Inflammatory macrophage treated with lipopolysaccharide for 1 hour (primary cell): ENCODE results near the gene CERS6.
A peak's percentile ranks its signal among the peaks of the same experiment; 100 is the strongest.

ENCODE experiments used
- DNase-seq, 2 donors: peaks; one replicate each; pipeline ENCODE4 v3.0.0-alpha.2; 2020 to 2022

The CERS6 gene

DNA sequence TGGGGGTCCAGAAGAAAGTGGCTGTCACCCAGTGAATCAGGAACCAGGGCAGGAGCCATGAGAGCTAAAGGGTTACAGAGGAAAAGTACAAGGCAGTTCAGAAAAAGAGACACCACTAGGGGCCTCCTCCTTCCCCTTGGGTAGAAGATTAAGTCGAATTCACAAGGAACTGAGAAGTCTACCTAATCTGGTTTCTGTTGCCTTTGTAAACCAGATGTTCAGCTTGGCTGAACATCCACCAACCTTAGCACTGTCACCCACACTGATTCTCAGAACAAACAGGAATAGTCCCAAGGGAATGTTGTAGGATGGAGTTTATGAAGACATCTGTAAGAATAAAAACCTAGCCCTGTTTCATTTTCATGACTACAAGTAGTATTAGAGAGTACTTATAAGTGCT, 256.0 kb downstream of the CERS6 start:
- no peak for DNase-seq

DNA sequence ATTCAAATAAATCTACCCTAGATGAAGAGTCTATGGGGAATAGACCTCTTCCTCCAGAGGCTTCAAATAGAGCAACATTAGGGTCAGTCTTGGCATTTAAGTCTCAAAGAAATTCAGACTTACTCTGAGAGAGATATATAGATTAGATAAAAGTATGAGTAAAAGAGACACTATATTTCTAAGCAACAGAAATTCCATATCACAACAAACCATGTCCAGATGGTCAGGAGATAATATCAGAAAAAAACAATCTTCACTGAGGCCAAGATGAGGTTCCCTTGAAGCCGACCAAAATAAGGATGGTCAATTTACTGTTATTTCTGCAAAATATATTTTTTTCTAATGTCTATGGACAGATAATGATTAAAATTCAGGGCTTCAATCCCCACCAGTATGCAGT, 257.3 kb downstream of the CERS6 start:
- DNase-seq: no peak

DNA sequence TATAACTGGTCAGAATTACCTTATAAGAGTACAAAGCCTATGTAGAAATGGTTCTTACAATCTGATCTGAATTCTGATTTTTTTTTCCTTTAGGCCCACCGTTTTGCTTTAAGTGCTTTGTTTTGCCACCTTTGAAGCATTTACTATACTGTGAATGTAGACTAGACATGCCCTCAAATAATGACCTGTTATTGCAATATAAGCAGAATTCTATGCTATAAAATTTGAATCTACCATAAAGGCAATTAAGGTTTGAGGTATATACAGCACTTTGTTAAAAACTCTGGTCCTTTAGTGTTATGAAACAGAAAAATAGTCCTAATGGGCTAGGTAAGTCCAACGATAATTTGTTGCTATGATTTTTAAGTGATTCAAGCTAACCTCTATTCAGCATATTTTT, 259.8 kb downstream of the CERS6 start:
- no peak for DNase-seq

DNA sequence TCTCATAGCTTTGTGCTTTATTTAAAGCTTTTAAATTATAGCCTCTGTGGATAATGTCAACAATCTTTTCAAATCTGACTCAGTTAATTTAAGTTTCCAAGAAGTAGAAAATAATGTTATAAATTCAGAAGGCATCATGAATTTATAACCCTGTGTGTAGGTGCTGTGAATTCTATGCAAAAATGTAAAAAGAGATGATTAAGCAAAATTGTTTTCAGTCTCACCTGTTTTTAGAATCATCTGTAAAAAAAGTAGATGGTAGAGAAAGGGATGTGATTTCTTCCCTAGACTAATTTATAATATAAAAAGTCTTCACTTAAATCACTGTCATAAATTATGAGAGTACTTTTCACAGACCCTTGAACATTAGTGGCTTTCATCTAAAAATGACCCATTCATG, 260.8 kb downstream of the CERS6 start:
- DNase-seq: no peak

DNA sequence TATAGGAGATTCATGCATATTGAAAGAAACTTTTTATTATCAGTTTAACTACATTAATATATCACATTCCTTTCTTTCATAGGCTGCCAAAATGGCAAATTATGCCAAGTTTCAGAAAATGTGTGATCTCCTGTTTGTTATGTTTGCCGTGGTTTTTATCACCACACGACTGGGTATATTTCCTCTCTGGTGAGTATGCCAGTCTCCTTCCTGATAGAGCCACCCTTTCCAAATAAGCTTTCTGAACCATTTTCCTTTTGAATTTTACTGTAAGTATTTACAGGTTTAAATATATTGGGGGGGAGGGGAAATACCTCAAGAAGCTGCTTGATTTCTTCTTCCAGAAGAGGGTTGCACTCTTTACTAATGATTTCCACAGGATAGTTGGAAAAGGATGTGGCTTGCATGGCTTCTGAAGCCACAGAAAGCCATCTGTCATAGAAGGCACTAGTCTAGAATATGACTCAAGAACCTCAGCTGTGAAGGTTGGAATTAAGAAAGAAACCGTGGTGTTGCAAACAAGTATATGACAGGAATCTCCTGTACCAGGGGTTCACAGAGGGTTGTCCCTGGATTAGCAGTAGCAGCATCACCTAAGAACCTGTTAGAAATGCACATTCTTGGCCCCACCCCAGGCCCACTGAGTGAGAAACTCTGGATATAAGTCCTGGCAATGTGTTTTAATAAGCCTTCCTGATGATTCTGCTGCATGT, 261.9 kb downstream of the CERS6 start:
- no peak for DNase-seq

DNA sequence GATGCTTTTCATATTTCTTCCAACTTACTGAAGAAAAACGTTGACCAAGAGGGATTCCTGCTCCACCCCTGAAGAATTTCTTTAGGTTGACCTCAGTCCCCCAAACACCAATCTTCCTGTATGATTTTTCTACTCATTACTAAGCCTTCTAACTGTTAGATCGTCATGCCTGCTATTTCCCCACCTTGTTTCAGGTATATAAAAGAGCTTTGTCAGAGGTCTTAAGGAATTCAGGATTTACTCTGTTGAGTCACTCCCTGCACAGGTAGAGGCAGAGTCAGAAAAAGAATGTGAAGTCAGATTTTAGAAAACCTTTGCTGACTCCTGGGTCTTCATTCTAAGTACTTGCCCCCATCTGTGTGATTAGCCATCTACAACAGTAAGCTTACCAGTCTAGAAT, 262.6 kb downstream of the CERS6 start:
- no peak for DNase-seq

DNA sequence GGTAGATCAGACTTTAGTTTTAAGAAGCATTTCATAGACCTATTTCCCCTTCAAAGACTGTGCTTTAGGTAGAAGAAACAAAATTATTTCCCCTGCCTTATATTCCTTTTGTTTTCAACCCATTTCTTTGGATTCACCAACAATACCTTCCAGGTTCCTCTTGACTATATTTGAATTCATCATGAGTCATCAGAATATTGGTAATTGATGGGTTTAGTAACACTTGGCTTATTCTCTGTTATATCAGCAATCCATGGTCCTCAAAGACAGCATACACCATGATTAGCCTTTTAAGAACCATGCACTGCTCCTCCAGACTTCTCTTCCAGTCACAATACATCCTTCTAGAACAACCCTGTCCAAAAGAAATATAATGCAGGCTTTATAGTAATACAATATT, 263.4 kb downstream of the CERS6 start:
- no peak for DNase-seq

DNA sequence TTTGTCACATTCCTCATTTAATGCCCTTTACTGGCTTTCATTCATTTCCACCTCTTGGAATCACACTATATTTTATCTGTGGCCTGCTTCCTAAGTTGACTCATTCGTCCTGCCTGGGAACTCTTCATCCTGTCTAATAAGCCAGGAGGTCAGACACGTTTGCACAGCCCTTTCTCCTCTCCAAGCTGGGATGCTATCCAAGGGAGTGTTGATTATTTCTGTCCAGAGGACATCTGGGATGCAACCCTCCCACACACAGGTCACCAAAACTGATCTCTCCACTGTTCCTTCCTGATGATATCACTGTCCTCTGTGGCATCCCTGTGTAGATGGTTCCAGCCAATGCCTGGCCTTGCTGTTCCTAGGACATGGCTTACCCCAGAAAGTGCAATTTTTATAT, 266.5 kb downstream of the CERS6 start:
- no peak for DNase-seq

DNA sequence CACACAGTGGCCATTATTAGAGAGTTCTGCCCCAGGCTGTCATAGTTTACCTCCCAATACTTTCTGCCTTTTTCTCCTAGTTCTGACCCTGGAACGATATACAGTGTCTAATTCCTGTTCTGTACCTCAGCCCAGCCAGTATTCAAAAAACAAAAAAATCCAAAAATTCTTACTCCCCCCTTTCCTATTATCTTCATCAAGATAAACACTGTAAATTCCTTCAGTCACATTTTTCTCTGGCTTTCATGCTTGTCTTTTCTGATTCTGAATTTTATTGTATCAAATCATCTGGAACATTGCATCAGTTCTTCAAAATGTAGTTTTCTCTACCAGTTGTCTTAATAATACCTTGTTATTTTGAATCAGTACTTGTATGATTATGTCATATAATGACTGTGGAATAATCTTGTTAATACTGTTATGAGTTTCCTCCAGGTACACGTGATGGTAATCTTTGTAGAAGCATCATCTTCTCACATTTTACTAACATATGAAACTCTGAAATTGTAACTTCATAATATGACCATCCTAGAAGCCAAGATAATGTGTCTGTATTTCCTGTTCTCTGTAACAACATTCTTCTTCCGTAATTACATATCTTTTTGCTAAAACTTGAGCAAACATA, 267.3 kb downstream of the CERS6 start:
- no peak for DNase-seq

DNA sequence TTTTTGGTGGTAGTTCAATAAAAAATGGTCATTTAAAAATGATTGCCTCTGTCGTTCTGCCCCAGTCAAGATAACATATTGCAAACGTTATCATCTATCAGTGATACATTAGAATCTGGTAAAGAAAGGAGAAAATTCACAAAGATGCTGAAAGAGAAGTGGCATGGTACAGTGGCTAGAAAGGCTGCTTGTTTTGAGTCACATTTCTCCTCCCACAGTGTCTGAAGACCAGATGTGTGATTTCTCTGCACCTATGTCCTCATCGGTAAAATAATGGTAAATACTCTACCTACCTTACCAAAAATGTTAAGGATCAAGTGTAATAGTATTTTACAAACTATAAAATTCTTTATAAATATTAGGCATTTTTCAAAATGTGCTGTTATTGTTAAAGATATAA, 270.3 kb downstream of the CERS6 start:
- no peak for DNase-seq

DNA sequence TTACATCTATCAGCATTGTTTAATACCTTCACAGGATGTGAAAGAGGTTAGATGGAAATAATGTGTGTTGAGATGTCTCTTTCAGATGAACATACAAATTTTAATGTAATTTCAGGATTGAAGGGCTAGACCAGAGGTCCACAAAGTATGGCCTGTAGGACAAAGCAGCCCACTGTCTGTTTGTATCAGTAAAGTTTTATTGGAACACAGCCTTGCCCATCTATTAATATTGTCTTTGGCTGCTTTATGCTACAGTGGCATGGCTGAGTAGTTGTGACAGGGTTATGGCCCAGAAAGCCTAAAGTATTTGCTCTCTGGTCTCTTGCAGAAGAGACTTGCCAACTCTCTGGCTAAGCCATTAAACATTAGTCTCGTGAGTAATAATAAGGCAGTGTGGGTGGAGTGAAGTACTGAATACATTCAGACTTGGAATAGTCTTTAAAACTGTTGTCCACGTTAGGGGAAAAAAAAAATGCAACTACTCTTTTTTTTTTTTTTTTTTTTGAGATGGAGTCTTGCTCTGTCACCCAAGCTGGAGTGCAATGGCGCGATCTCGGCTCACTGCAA, 271.9 kb downstream of the CERS6 start:
- no peak for DNase-seq

DNA sequence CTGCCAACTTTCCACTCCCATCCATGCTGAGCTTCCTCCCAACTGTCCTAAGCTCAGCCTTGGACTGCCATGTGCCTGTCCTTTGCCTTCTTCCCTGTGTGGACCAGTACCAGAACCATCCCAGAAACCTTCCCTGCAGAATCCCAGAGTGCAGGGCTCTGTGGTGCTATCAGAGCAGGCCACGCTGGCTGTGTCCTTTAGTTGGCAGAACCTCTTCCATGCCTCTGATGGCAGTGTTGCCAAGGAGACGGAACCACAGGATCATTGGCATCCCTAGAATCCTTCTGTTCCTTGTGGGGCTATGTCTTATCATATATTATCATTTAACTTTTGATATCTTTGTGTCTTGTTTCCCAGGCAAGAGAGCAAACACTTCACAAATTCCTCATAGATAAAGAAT, 273.4 kb downstream of the CERS6 start:
- DNase-seq: no peak

DNA sequence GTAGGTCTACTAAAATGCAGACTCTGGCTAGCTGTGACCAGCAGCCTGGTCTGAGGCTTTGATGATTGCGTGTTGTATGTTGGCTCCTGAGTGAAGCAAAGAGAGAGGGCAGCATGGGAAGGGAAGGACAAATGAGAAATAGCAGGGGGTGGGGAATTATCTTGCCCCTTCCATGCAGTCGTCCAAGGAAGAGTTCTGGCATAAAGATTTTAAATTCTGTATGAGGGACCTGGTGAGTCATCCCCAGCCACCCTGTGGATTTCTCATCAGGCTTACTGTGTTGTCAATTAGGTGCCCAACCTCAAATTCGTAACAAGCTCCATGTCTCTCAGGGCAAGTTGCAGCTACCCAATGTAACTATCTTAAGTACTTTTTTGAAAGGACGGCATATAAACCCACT, 274.3 kb downstream of the CERS6 start:
- DNase-seq: no peak

DNA sequence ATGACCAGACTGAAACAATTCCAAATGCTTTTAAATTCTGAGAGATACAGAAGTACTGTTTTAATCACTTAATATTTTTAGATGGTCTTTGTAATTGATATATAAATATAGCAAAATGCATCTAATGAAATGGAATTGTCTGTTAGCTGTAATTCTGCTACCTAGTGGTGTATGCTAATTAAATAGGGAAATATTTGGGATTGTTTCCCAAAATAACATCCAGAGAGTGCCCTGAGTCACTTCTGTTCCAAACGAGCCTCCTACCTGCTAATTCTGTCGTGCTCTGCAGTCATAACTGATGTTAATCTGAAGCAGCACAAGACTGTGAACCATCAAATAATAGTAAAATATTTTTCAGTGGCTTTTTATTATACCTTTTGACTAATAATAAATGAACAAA, 274.9 kb downstream of the CERS6 start:
- no peak for DNase-seq

DNA sequence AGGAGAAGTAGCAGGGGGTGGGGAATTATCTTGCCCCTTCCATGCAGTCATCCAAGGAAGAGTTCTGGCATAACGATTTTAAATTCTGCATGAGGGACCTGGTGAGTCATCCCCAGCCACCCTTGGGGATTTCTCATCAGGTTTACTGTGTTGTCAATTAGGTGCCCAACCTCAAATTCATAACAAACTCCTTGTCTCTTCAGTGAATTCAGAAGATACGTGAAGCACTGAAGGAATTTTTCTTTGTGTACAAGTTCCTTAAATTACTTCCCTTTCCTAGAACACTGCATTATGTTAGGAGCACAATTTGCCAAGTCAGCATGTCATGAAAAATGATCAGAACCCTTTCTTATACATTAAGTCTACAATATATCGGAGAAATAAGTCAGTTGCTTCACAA, 275.5 kb downstream of the CERS6 start:
- DNase-seq: peak; percentile 45 to 59

DNA sequence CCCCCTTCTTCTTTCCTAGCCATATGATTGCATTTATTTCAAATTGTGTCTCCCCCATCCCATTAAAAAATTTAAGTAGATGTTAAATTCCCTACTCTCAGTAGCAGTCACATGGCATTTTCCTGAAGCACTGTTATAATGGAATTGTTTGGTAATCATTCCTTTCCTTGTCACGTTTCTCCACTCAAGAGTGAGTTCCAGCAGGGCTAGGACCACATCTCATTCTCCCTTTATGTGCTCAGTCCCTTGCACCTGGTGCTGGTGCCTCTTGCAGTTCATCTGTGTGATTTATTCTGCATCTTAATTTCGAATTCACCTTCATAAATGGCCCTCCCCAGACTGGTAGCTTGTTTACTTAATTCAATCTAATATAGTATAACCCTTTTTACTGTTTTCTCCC, 276.0 kb downstream of the CERS6 start:
- no peak for DNase-seq

DNA sequence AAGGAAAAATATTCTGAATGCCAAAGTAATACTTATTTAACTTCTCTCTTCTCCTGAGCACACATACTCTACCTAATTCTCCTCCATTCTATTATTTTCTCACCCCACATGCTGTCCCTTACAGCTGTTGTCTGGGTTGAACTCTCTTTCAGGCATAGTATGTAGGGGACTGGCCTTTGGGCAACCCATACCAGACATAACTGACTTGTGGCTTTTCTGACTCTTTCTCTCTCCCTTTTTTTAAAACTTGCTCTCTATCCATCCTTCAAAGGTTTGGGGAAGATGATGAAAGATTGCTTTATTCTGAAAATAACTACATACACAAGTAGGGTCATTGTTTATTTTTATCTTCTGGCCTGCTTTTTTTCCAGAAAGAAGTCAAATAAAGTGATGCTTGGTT, 276.4 kb downstream of the CERS6 start:
- DNase-seq: no peak

DNA sequence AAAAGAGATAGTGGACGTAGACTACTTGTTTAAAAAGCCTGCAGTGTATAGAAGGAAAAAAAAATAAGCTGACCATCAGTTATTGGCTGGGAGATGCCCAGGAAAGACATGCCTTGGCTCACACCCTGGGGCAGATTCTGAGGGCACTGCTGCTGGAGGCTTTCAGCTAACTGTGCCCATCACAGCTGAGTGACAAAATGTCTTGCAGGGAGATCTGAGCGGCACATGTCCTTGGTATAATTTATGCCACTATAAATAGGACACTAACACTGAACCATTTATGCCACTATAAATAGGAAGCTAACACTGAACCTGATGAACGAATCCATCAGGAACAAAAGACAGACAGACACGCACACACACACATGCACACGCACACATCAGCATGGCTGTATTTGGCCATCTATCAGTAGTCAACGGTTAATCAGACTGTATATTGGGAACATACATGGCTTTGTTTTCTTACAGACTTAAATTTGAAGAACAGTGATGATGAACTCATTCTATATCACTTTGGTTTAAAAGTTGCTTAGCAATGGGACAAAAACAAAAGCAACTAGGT, 278.2 kb downstream of the CERS6 start:
- DNase-seq: no peak

DNA sequence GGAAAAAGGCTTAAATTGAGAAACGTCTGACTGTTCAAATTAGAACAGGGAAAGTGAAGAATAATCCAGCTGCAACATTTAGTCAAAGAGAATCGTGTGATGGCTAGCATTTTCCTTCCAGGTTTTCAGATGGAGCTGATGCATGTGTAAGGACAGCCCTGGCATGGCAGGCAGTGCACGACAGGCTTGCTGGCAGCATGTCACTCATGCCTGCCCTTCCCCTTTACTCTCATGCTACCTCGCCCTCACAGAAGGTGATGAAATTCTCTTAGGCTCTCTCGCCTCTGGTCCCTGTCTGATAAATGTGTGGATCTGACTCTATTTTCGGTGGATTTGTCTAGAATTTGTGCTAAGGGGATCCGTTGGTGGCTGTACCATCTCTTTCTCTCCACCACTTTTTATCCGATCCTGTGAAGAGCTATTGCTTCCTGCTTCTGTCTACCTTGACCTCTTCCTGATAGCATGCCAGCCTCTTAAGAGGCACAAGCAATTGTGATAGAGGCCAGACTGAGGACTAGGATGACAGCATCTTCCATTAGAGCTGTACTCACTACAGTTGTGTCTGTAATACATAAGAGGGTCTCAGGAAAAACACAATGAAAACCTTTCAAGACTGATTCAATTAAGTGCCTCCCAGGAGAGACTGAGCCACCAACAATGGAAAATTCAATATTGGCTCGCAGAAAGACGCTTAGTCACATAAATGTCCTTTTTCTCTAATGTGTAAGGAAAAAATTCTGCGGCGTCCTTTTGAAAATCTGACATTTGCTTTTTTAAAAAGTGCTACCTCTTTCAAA, 280.8 kb downstream of the CERS6 start:
- no peak for DNase-seq

DNA sequence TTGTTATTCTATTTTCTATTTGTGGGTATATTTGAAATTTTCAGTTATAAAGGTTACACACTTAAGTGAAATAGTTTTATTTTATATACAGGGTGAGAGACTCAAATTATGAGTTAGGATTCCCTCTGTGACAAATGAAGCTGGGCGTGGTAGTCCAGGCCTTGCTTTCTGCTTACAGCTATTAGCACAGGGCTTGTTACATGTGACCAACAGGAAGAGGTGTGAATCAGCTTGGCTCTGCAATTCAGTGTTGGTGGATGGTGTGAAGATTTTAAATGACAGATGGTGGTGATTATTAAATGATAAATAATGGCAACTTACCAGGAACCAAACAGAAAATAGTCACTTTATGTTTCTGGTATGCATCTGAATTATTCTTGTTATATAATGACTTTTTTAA, 282.0 kb downstream of the CERS6 start:
- DNase-seq: peak; percentile 6 to 17

DNA sequence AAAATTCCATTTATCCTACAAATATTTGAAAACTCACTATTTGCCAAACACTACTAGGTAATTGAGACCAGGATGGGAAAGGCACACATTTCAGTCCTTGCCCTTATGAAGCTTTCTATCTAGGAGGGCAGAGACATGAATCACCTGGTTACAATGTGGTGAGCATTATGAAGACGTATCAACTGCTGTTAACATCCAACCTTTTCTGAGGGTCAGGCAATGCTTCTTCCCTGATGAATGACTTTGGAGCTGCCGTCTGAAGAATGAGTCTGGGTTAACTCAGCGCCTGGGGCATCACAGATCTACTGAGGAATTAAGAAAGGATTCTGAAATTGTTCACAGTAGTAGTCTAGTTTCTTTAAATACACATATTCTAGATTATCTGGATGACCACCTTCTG, 284.3 kb downstream of the CERS6 start:
- DNase-seq: no peak

DNA sequence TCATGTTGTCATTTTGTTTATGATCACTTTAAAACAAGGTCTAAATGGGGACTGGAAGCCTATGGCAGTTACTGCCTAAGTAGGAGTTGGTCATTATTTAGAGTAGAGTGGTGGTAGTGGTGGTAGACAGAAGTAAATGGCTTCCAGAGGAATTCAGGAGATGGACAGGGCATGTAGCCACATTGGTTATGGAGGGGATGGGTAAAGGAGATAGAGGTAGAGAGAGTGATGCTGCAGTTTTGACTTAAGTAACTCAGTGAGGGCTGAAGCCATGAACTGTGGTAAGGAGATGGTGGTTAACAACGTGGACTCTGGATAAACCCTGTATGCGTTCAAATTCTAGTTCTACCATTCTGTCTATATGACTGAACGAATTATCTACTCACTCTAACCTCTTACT, 284.7 kb downstream of the CERS6 start:
- DNase-seq: no peak

DNA sequence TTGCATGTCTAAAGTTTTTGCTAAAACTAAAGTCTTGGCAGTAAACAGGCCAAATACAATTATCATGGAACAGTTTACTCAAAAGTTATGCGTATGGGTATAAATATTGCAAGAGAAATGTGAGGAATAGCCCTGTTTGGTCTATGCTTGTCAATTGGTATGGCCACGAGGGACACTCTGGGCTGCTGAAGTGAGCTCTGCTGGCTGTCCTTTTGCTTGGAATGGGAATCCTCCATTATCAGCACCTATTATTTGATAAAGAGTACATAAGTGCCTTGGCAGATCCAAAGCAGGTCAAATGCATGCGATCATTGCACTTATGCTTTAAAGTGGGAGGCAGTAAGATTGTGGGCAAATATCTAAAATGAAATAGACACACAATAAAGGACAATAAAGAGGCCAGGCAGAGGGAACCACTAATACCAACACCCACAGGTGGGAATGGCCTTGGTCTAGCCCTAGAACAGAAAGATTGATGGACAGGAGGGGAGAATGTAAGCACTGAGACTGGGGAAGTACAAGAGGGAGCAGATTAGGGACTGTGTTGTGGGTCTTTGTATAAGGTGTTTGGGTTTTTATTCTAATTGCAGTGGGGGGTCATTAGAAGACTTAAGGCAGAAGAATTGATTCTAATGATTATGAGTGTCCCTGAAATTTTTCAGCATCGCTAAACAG, 286.3 kb downstream of the CERS6 start:
- DNase-seq: no peak
